ENCODE results near the gene DGCR8. TPM values are rescaled to one million over a fixed set of nuclear protein-coding genes. Genes with fewer than 3 reads are reported as not detected.

DGCR8 gene
- total RNA-seq, 1 donor from 2014 or later: 29.0 TPM

DNA sequence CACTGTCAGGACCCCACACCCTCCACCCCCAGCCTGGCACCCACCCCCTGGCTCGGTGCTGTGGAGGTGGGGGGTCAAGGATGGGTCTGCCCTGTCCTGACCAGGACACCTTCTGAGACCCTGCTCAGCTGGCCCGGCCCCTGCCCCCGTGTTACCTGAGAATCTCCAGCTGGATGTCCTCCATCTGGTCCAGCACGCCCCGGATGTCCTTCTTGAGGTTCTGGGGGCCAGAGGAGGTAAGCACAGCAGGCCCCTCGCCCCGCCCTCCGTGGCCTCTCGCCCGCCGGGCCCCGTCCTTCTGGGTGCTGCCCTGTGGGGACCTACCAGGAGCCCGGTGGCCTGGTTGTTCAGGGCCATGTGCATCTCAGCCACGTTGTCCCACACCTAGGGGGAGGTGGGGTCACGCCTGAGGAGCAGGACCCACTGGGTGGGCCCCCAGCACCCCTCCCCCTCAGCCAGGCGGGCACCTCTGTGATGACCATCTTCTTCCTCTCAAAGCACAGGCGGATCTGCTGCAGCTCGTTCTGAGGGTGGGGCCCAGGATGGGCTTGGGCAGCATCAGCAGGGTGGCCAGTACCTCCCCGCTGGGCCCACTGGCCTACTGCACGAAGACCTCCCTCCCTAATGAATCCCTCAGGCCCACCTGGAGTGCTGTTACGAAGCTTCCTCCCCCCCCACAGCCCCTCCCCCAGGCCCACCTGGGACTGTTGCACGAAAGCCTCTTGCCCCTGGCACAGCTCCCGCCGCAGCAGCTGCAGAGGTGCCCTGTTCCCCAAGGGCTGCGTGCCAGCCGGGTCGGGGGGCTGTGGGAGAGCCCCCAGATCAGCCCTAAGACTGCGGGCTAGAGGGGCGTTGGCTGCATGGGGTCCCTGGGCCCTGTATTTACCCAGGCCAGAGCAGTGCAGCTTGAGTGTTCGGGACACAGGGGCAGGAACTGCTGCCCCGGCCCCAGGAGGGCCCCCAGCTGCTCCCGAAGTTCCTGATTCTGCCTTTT is 69.5 kb downstream of the DGCR8 start:
- no peak overlapping the region for H3K4me3 ChIP-seq (ENCODE audit: insufficient read depth, low read depth, low read length)
- H4K20me1 ChIP-seq (ENCODE audit: insufficient read depth, low read length): peaks cover 3% of the 10 kb centered on the region
- peaks cover 3% of the 10 kb centered on the region for H3K36me3 Mint-ChIP-seq (ENCODE audit: low read depth, unreplicated experiment)
- TF ChIP-seq, protein P1, sequence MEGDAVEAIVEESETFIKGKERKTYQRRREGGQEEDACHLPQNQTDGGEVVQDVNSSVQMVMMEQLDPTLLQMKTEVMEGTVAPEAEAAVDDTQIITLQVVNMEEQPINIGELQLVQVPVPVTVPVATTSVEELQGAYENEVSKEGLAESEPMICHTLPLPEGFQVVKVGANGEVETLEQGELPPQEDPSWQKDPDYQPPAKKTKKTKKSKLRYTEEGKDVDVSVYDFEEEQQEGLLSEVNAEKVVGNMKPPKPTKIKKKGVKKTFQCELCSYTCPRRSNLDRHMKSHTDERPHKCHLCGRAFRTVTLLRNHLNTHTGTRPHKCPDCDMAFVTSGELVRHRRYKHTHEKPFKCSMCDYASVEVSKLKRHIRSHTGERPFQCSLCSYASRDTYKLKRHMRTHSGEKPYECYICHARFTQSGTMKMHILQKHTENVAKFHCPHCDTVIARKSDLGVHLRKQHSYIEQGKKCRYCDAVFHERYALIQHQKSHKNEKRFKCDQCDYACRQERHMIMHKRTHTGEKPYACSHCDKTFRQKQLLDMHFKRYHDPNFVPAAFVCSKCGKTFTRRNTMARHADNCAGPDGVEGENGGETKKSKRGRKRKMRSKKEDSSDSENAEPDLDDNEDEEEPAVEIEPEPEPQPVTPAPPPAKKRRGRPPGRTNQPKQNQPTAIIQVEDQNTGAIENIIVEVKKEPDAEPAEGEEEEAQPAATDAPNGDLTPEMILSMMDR (IDR thresholded peaks at IDR 0.05; ENCODE audit: insufficient read depth, low read depth, low read length): no peak
- TF ChIP-seq EZH2 (IDR thresholded peaks at IDR 0.05; ENCODE audit: insufficient read depth, low read length): no peak
- no peaks in the 10 kb centered on the region for H3K9me3 Mint-ChIP-seq (ENCODE audit: unreplicated experiment)
- no peaks in the 10 kb centered on the region for H3K9me3 ChIP-seq (ENCODE audit: insufficient read depth, low read depth, low read length)
- peaks cover 2% of the 10 kb centered on the region for H3K27me3 Mint-ChIP-seq (ENCODE audit: low read depth, unreplicated experiment)
- H3K4me1 ChIP-seq (ENCODE audit: insufficient read depth, low read length): no peaks in the 10 kb centered on the region
- no peaks in the 10 kb centered on the region for H3K79me2 ChIP-seq (ENCODE audit: insufficient read depth, low read length)
- H3K9ac ChIP-seq (ENCODE audit: low read length): no peak overlapping the region
- no peak for FAIRE-seq
- DNase-seq (ENCODE audit: low read depth): no peak
- H3K27ac ChIP-seq (ENCODE audit: low read depth, low read length): no peak overlapping the region
- no peak overlapping the region for H3K4me2 ChIP-seq (ENCODE audit: low read length)
- H3K27ac Mint-ChIP-seq (ENCODE audit: unreplicated experiment): no peak overlapping the region
- no peak overlapping the region for H3K4me3 Mint-ChIP-seq (ENCODE audit: unreplicated experiment)
- no peak overlapping the region for H2AFZ ChIP-seq (ENCODE audit: low read depth, low read length)
- peaks cover 4% of the 10 kb centered on the region for H3K4me1 Mint-ChIP-seq (ENCODE audit: low read depth, unreplicated experiment)
- H3K27me3 ChIP-seq (ENCODE audit: insufficient read depth, low read length): no peaks in the 10 kb centered on the region
- H3K36me3 ChIP-seq (ENCODE audit: insufficient read depth, low read length): no peaks in the 10 kb centered on the region

DNA sequence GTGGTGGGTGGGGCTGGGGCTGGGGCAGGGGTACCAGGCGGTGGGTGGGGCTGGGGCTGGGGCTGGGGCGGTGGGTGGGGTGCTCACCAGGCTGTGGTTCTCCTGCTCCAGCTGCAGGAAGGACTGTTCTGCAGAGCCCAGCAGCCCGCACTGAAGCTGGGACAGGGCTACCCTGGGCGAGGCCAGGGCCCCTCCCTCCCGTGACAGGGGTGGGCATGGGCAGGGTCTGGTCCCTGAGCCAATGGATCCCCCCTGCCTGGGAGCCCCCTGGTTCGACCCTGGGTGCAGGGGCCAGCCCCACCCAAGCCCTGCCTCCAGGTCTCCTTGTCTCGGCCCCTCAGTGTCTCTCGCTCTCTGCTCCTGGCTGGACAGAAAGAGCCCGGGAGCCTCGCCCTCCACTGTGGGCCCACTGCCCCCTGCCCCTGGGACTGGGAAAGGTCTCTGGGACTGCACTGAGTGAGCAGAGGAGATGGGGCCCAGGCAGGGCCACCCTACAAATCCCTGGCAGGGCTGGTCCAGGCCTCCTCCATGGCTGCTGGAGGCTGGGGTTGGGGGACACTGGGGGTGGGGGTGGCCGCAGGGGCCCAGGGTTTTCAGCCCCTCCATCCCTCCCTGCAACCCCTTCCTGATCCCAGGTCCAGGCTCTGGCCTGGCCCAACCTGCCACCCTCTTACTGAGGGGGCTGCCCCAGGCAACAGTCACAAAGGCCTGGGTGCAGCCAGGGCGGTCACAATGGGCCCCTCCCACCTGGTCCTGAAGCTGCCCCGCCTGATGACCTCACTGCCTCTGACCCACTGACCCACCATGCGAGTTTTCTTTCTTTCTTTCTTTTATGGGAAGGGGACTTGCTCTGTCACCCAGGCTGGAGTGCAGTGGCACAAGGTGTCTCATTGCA is 70.6 kb downstream of the DGCR8 start, which contains the start of gene CCDC188:
CCDC188 (minus strand) TSS at position 675 of the 895 bp plus-strand sequence; CDS start at position 606, 69 bp downstream.
- Mint-ChIP-seq H3K36me3 (ENCODE audit: low read depth, unreplicated experiment) (peaks cover 3% of the 10 kb centered on the region), H3K4me1 (ENCODE audit: low read depth, unreplicated experiment) (peaks cover 4% of the 10 kb centered on the region), H3K4me3 (ENCODE audit: unreplicated experiment) (no peak within 1 kb of the TSS), H3K9me3 (ENCODE audit: unreplicated experiment) (no peaks in the 10 kb centered on the region), H3K27ac (ENCODE audit: unreplicated experiment) (peak within 1 kb of the TSS; percentile 7), H3K27me3 (ENCODE audit: low read depth, unreplicated experiment) (peaks cover 2% of the 10 kb centered on the region)
- FAIRE-seq (no peak), DNase-seq (ENCODE audit: low read depth) (no peak)
- no peak within 1 kb of the TSS for H3K4me2 ChIP-seq (ENCODE audit: low read length)
- H3K4me1 ChIP-seq (ENCODE audit: insufficient read depth, low read length): no peaks in the 10 kb centered on the region
- H3K4me3 ChIP-seq (ENCODE audit: insufficient read depth, low read depth, low read length): no peak within 1 kb of the TSS
- H3K27ac ChIP-seq (ENCODE audit: low read depth, low read length): no peak within 1 kb of the TSS
- no peaks in the 10 kb centered on the region for H3K79me2 ChIP-seq (ENCODE audit: insufficient read depth, low read length)
- TF ChIP-seq EZH2 (IDR thresholded peaks at IDR 0.05; ENCODE audit: insufficient read depth, low read length): no peak
- TF ChIP-seq, protein P1 (IDR thresholded peaks at IDR 0.05; ENCODE audit: insufficient read depth, low read depth, low read length): no peak
- H3K9me3 ChIP-seq (ENCODE audit: insufficient read depth, low read depth, low read length): no peaks in the 10 kb centered on the region
- H4K20me1 ChIP-seq (ENCODE audit: insufficient read depth, low read length): peaks cover 3% of the 10 kb centered on the region
- no peak within 1 kb of the TSS for H2AFZ ChIP-seq (ENCODE audit: low read depth, low read length)
- H3K36me3 ChIP-seq (ENCODE audit: insufficient read depth, low read length): no peaks in the 10 kb centered on the region
- H3K27me3 ChIP-seq (ENCODE audit: insufficient read depth, low read length): no peaks in the 10 kb centered on the region
- no peak within 1 kb of the TSS for H3K9ac ChIP-seq (ENCODE audit: low read length)

Measured in astrocyte (in vitro differentiated cells and primary cell).